SU-DHL-6 (cell line): Measurements from ENCODE around the gene SLC5A11.

Source experiments
- H2AFZ ChIP-seq: fragments of 200-600 bp; sonication (generic); 2 replicates; pipeline ENCODE4 v1.6.1; 2014; ENCODE audit warnings: low read depth, mild to moderate bottlenecking, moderate library complexity, mixed read lengths, antibody characterized with exemption, low read length; ENCODE audit not compliant: severe bottlenecking
- H3F3A ChIP-seq: fragments of 200-600 bp; shearing (Covaris generic); 2 replicates; pipeline ENCODE4 v1.6.0; 2016; ENCODE audit warnings: antibody characterized with exemption, mild to moderate bottlenecking; ENCODE audit not compliant: insufficient read depth
- H3K27ac ChIP-seq: fragments of 200-600 bp; sonication (generic); 2 replicates; pipeline ENCODE4 v1.5.1; 2016; ENCODE audit warnings: low read depth, mild to moderate bottlenecking, low read length, moderate library complexity, mixed read lengths
- H3K27me3 ChIP-seq: fragments of 200-600 bp; sonication (generic), shearing (Covaris generic); 2 replicates; pipeline ENCODE4 v1.6.0; 2014; ENCODE audit warnings: mild to moderate bottlenecking, low read length
- H3K36me3 ChIP-seq: fragments of 200-600 bp; sonication (generic); 2 replicates; pipeline ENCODE4 v1.6.1; 2014; ENCODE audit warnings: mild to moderate bottlenecking, low read length, mixed read lengths
- H3K4me2 ChIP-seq: fragments of 300-600, 200-600 bp; shearing (Covaris generic), sonication (generic); 2 replicates; pipeline ENCODE4 v1.6.0; 2014; ENCODE audit warnings: low read length, low read depth, mild to moderate bottlenecking; ENCODE audit not compliant: poor library complexity, severe bottlenecking
- H3K4me3 ChIP-seq: fragments of 200-600 bp; sonication (generic); 2 replicates; pipeline ENCODE4 v1.5.1; 2014; ENCODE audit warnings: antibody characterized with exemption, low read length, mild to moderate bottlenecking, mixed read lengths; ENCODE audit not compliant: insufficient read depth, poor library complexity, severe bottlenecking
- H3K79me2 ChIP-seq: fragments of 200-600 bp; sonication (generic); 2 replicates; pipeline ENCODE4 v1.6.1; 2014; ENCODE audit warnings: mild to moderate bottlenecking, low read length, moderate library complexity; ENCODE audit not compliant: insufficient read depth
- H3K9ac ChIP-seq: fragments of 200-600 bp; sonication (generic); 2 replicates; pipeline ENCODE4 v1.7.0; 2014; ENCODE audit warnings: mild to moderate bottlenecking, low read length
- H3K9me2 ChIP-seq: fragments of 200-600 bp; sonication (generic); replicated peaks from 2 replicates; pipeline ENCODE4 v1.6.1; 2014; ENCODE audit warnings: low read length; ENCODE audit not compliant: insufficient read depth
- H3K9me3 ChIP-seq: fragments of 200-600 bp; sonication (generic); 2 replicates; pipeline ENCODE4 v1.6.1; 2014; ENCODE audit warnings: low read length, mixed read lengths; ENCODE audit not compliant: insufficient read depth
- H4K20me1 ChIP-seq: fragments of 200-600 bp; sonication (generic); 2 replicates; pipeline ENCODE4 v1.6.1; 2014; ENCODE audit warnings: low read depth, mild to moderate bottlenecking, antibody characterized with exemption, low read length, moderate library complexity, mixed read lengths
- EZH2phosphoT487 ChIP-seq: fragments of 200-600 bp; sonication (generic), shearing (Covaris generic); conservative IDR thresholded peaks from 2 replicates; pipeline ENCODE4 v1.6.1; 2018; ENCODE audit warnings: mild to moderate bottlenecking, antibody characterized with exemption, low read length, moderate library complexity, mixed read lengths
- TF ChIP-seq, protein P1 (sequence below): fragments of 200-600 bp; sonication (generic); IDR thresholded peaks from one replicate; pipeline ENCODE4 v1.5.1; 2017; ENCODE audit warnings: antibody characterized with exemption, mild to moderate bottlenecking, low read length, moderate library complexity; ENCODE audit not compliant: insufficient read depth, poor library complexity, severe bottlenecking

Gene SLC5A11

DNA sequence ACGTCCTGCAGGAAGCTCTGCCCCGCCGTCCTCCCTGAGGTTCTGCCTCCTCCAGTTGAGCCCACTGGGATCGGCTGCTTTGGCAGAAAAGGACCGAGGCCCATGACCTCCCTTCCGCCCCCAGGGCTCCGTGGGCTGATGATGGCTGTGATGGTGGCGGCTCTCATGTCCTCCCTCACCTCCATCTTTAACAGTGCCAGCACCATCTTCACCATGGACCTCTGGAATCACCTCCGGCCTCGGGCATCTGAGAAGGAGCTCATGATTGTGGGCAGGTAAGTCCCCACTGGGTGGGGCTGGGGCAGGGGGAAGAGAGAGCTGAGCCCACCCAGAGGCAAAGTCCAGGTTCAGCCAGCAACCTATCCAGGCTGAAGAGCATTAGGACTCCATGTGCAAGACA lies 61.1 kb downstream of the SLC5A11 start:
- Histone ChIP-seq H4K20me1 (no peaks in the 10 kb centered on the region), H3F3A (no peaks in the 10 kb centered on the region), H2AFZ (no peak overlapping the region), H3K27ac (no peak overlapping the region), H3K9me3 (no peaks in the 10 kb centered on the region), H3K9me2 (no peaks in the 10 kb centered on the region), H3K79me2 (no peaks in the 10 kb centered on the region), H3K4me3 (no peak overlapping the region), H3K36me3 (no peaks in the 10 kb centered on the region), H3K4me2 (no peak overlapping the region), H3K27me3 (no peaks in the 10 kb centered on the region), H3K9ac (no peak overlapping the region)
- no peak for TF ChIP-seq EZH2phosphoT487
- TF ChIP-seq, protein P1, sequence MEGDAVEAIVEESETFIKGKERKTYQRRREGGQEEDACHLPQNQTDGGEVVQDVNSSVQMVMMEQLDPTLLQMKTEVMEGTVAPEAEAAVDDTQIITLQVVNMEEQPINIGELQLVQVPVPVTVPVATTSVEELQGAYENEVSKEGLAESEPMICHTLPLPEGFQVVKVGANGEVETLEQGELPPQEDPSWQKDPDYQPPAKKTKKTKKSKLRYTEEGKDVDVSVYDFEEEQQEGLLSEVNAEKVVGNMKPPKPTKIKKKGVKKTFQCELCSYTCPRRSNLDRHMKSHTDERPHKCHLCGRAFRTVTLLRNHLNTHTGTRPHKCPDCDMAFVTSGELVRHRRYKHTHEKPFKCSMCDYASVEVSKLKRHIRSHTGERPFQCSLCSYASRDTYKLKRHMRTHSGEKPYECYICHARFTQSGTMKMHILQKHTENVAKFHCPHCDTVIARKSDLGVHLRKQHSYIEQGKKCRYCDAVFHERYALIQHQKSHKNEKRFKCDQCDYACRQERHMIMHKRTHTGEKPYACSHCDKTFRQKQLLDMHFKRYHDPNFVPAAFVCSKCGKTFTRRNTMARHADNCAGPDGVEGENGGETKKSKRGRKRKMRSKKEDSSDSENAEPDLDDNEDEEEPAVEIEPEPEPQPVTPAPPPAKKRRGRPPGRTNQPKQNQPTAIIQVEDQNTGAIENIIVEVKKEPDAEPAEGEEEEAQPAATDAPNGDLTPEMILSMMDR, result no peak

- H3F3A ChIP-seq, result no peaks in the 10 kb centered on the region
- H4K20me1 ChIP-seq, result no peaks in the 10 kb centered on the region
- H3K27me3 ChIP-seq, result no peaks in the 10 kb centered on the region
- no peak overlapping the region for H3K4me2 ChIP-seq
- H3K79me2 ChIP-seq, result no peaks in the 10 kb centered on the region
- H3K4me3 ChIP-seq, result no peak overlapping the region
- H2AFZ ChIP-seq, result no peak overlapping the region
- H3K9ac ChIP-seq, result no peak overlapping the region
- H3K9me3 ChIP-seq, result no peaks in the 10 kb centered on the region
- TF ChIP-seq EZH2phosphoT487, result no peak
- TF ChIP-seq, protein P1, result no peak
- no peaks in the 10 kb centered on the region for H3K36me3 ChIP-seq
- no peak overlapping the region for H3K27ac ChIP-seq
- no peaks in the 10 kb centered on the region for H3K9me2 ChIP-seq
Measured at GRCh38 chr16:24908716-24909115, 63.0 kb downstream of the SLC5A11 start.

GRCh38 chr16:24909856-24910255 lies 64.1 kb downstream of the SLC5A11 start:
- H3K4me2 ChIP-seq, result no peak overlapping the region
- no peaks in the 10 kb centered on the region for H3K79me2 ChIP-seq
- no peaks in the 10 kb centered on the region for H3K36me3 ChIP-seq
- no peaks in the 10 kb centered on the region for H3F3A ChIP-seq
- no peak overlapping the region for H3K27ac ChIP-seq
- no peaks in the 10 kb centered on the region for H4K20me1 ChIP-seq
- no peak overlapping the region for H2AFZ ChIP-seq
- no peaks in the 10 kb centered on the region for H3K9me2 ChIP-seq
- H3K4me3 ChIP-seq, result no peak overlapping the region
- no peak overlapping the region for H3K9ac ChIP-seq
- TF ChIP-seq, protein P1, result no peak
- TF ChIP-seq EZH2phosphoT487, result no peak
- H3K27me3 ChIP-seq, result no peaks in the 10 kb centered on the region
- H3K9me3 ChIP-seq, result no peaks in the 10 kb centered on the region
